ENCODE measurements around the gene ATP6V1G2. TPM values are rescaled to one million over a fixed set of nuclear protein-coding genes. Genes with fewer than 3 reads are reported as not detected.

Gene ATP6V1G2
- polyA plus RNA-seq, 1 donor (not counting 4 experiments of a cell fraction or from before 2014, with no cell fraction given): 1.3 TPM

- Histone ChIP-seq H3K27me3 (ENCODE audit: control insufficient read depth, extremely low read depth, insufficient read depth, low read length) (peaks cover 3% of the 10 kb centered on the region), H2AFZ (ENCODE audit: control insufficient read depth, low read length) (no peak overlapping the region), H3K4me3 (ENCODE audit: control insufficient read depth in 2 of 3, extremely low read depth in 1 of 3, insufficient read depth in 2 of 3, low read depth in 1 of 3, low read length in 3 of 3) (no peak overlapping the region), H3K4me2 (ENCODE audit: control insufficient read depth, extremely low read depth, insufficient read depth, low read depth, low read length) (no peak overlapping the region), H3K79me2 (ENCODE audit: control insufficient read depth, insufficient read depth, low read length) (no peaks in the 10 kb centered on the region), H3K9me3 (ENCODE audit: control insufficient read depth, low read depth, low read length) (no peaks in the 10 kb centered on the region), H3K36me3 (ENCODE audit: control insufficient read depth in 2 of 2, extremely low read depth in 1 of 2, insufficient read depth in 2 of 2, low read length in 2 of 2) (no peaks in the 10 kb centered on the region), H3K4me1 (ENCODE audit: control insufficient read depth, extremely low read depth, insufficient read depth, low read length) (peaks cover under 1% of the 10 kb centered on the region), H3K9ac (ENCODE audit: control insufficient read depth, extremely low read depth, insufficient read depth, low read length) (no peak overlapping the region), H4K20me1 (ENCODE audit: control insufficient read depth, extremely low read depth, insufficient read depth, low read length) (no peaks in the 10 kb centered on the region), H3K27ac (ENCODE audit: control insufficient read depth, insufficient read depth, low read length) (no peak overlapping the region), H3K9me1 (ENCODE audit: control insufficient read depth, extremely low read depth, insufficient read depth, low read length) (no peaks in the 10 kb centered on the region)
- DNase-seq (ENCODE audit: low read depth, low spot score) (no peak), FAIRE-seq (no peak)
- TF ChIP-seq EZH2 (IDR thresholded peaks at IDR 0.05; ENCODE audit: low read length) (no peak), CTCF (optimal IDR thresholded peaks at IDR 0.05 in 1 of 3, IDR thresholded peaks at IDR 0.05 in 1 of 3, conservative IDR thresholded peaks at IDR 0.05 in 1 of 3; ENCODE audit: extremely low read depth in 1 of 3, insufficient read depth in 2 of 3, low read length in 3 of 3) (no peak)
- dilution Hi-C loops (cut with MboI; ENCODE audit: extremely low pct_ligation_motif_present, low sequenced_read_pairs): no loop called here
Observed at GRCh38 chr6:31586599-31587281, 40.3 kb upstream of the ATP6V1G2 start.

GRCh38 chr6:31586008-31586407 is 39.6 kb upstream of the ATP6V1G2 start, which contains the start of gene LST1:
LST1 (plus strand) TSS chr6:31586277; CDS start chr6:31587300, 1,023 bp downstream.
- Histone ChIP-seq H3K4me2 (ENCODE audit: control insufficient read depth, extremely low read depth, insufficient read depth, low read depth, low read length) (no peak within 1 kb of the TSS), H4K20me1 (ENCODE audit: control insufficient read depth, extremely low read depth, insufficient read depth, low read length) (no peaks in the 10 kb centered on the region), H3K79me2 (ENCODE audit: control insufficient read depth, insufficient read depth, low read length) (no peaks in the 10 kb centered on the region), H3K36me3 (ENCODE audit: control insufficient read depth in 2 of 2, extremely low read depth in 1 of 2, insufficient read depth in 2 of 2, low read length in 2 of 2) (no peaks in the 10 kb centered on the region), H3K9me3 (ENCODE audit: control insufficient read depth, low read depth, low read length) (no peaks in the 10 kb centered on the region), H3K9me1 (ENCODE audit: control insufficient read depth, extremely low read depth, insufficient read depth, low read length) (no peaks in the 10 kb centered on the region), H2AFZ (ENCODE audit: control insufficient read depth, low read length) (no peak within 1 kb of the TSS), H3K9ac (ENCODE audit: control insufficient read depth, extremely low read depth, insufficient read depth, low read length) (no peak within 1 kb of the TSS), H3K27me3 (ENCODE audit: control insufficient read depth, extremely low read depth, insufficient read depth, low read length) (peaks cover 3% of the 10 kb centered on the region), H3K27ac (ENCODE audit: control insufficient read depth, insufficient read depth, low read length) (no peak within 1 kb of the TSS), H3K4me1 (ENCODE audit: control insufficient read depth, extremely low read depth, insufficient read depth, low read length) (peaks cover 4% of the 10 kb centered on the region), H3K4me3 (ENCODE audit: control insufficient read depth in 2 of 3, extremely low read depth in 1 of 3, insufficient read depth in 2 of 3, low read depth in 1 of 3, low read length in 3 of 3) (no peak within 1 kb of the TSS)
- TF ChIP-seq EZH2 (IDR thresholded peaks at IDR 0.05; ENCODE audit: low read length) (no peak), CTCF (optimal IDR thresholded peaks at IDR 0.05 in 1 of 3, IDR thresholded peaks at IDR 0.05 in 1 of 3, conservative IDR thresholded peaks at IDR 0.05 in 1 of 3; ENCODE audit: extremely low read depth in 1 of 3, insufficient read depth in 2 of 3, low read length in 3 of 3) (no peak)
- DNase-seq (ENCODE audit: low read depth, low spot score): no peak
- dilution Hi-C loops (cut with MboI; ENCODE audit: extremely low pct_ligation_motif_present, low sequenced_read_pairs): no loop called here
- no peak for FAIRE-seq
